ENCODE measurements around the gene ATG10.
"Not testable (repeated sequence)": the region's sequence is repeated elsewhere in the genome, so short reads cannot be mapped to it uniquely, and the experiment has no call there.

The ATG10 gene

GRCh38 chr5:82109013-82109412 lies 137.2 kb downstream of the ATG10 start:
- no peak for TF ChIP-seq POLR2A (IDR thresholded peaks at IDR 0.05; ENCODE audit: extremely low read depth, insufficient read length)
- TF ChIP-seq CTCF (IDR thresholded peaks at IDR 0.05; ENCODE audit: low read depth, low read length): no peak
- no peak for TF ChIP-seq MYC (IDR thresholded peaks at IDR 0.05; ENCODE audit: low read depth, low read length)
- no peak for TF ChIP-seq MAX (IDR thresholded peaks at IDR 0.05; ENCODE audit: low read depth, low read length)
- no peak overlapping the region for H3K4me3 ChIP-seq (ENCODE audit: low read depth, low read length)
- DNase-seq (ENCODE audit: low read depth): no peak

- not testable (repeated sequence) for H3K4me3 ChIP-seq (ENCODE audit: low read depth, low read length); DNase-seq (ENCODE audit: low read depth)
Observed at GRCh38 chr5:82109915-82110314, 138.1 kb downstream of the ATG10 start.

GRCh38 chr5:82111191-82111590 lies 139.4 kb downstream of the ATG10 start:
- H3K4me3 ChIP-seq (ENCODE audit: low read depth, low read length): no peak overlapping the region
- no peak for TF ChIP-seq MAX (IDR thresholded peaks at IDR 0.05; ENCODE audit: low read depth, low read length)
- TF ChIP-seq CTCF (IDR thresholded peaks at IDR 0.05; ENCODE audit: low read depth, low read length): no peak
- no peak for TF ChIP-seq POLR2A (IDR thresholded peaks at IDR 0.05; ENCODE audit: extremely low read depth, insufficient read length)
- no peak for TF ChIP-seq MYC (IDR thresholded peaks at IDR 0.05; ENCODE audit: low read depth, low read length)
- DNase-seq (ENCODE audit: low read depth): peak; percentile 8

- no peak overlapping the region for H3K4me3 ChIP-seq (ENCODE audit: low read depth, low read length)
- no peak for DNase-seq (ENCODE audit: low read depth)
- TF ChIP-seq POLR2A (IDR thresholded peaks at IDR 0.05; ENCODE audit: extremely low read depth, insufficient read length) (no peak), CTCF (IDR thresholded peaks at IDR 0.05; ENCODE audit: low read depth, low read length) (no peak), MYC (IDR thresholded peaks at IDR 0.05; ENCODE audit: low read depth, low read length) (no peak), MAX (IDR thresholded peaks at IDR 0.05; ENCODE audit: low read depth, low read length) (no peak)
Observed at GRCh38 chr5:82115858-82116257, 144.0 kb downstream of the ATG10 start.

GRCh38 chr5:82119889-82120288 lies 148.1 kb downstream of the ATG10 start:
- TF ChIP-seq MAX (IDR thresholded peaks at IDR 0.05; ENCODE audit: low read depth, low read length) (no peak), MYC (IDR thresholded peaks at IDR 0.05; ENCODE audit: low read depth, low read length) (no peak), CTCF (IDR thresholded peaks at IDR 0.05; ENCODE audit: low read depth, low read length) (no peak), POLR2A (IDR thresholded peaks at IDR 0.05; ENCODE audit: extremely low read depth, insufficient read length) (no peak)
- no peak overlapping the region for H3K4me3 ChIP-seq (ENCODE audit: low read depth, low read length)
- no peak for DNase-seq (ENCODE audit: low read depth)

GRCh38 chr5:82129723-82130285 lies 158.0 kb downstream of the ATG10 start:
- TF ChIP-seq MYC (IDR thresholded peaks at IDR 0.05; ENCODE audit: low read depth, low read length) (no peak), MAX (IDR thresholded peaks at IDR 0.05; ENCODE audit: low read depth, low read length) (no peak), POLR2A (IDR thresholded peaks at IDR 0.05; ENCODE audit: extremely low read depth, insufficient read length) (no peak), CTCF (IDR thresholded peaks at IDR 0.05; ENCODE audit: low read depth, low read length) (no peak)
- no peak overlapping the region for H3K4me3 ChIP-seq (ENCODE audit: low read depth, low read length)
- DNase-seq (ENCODE audit: low read depth): no peak
